Measurements from ENCODE around the gene ARHGAP10.
"Not testable (repeated sequence)": the region's sequence is repeated elsewhere in the genome, so short reads cannot be mapped to it uniquely, and the experiment has no call there.

The ARHGAP10 gene

GRCh38 chr4:147901916-147902315 is 170.0 kb downstream of the ARHGAP10 start:
- no peaks in the 10 kb centered on the region for H3K9me3 ChIP-seq (ENCODE audit: low read depth, low read length)
- TF ChIP-seq POLR2AphosphoS5 (IDR thresholded peaks at IDR 0.05; ENCODE audit: borderline replicate concordance, low read depth, low read length) (no peak), EZH2 (IDR thresholded peaks at IDR 0.05) (no peak), FOXP2 (optimal IDR thresholded peaks at IDR 0.05; ENCODE audit: control extremely low read depth, extremely low read length, insufficient read depth) (no peak)
- DNase-seq (ENCODE audit: low read depth, low spot score): no peak
- no peaks in the 10 kb centered on the region for H3K36me3 ChIP-seq (ENCODE audit: insufficient read depth, low read length)
- H3K9ac ChIP-seq (ENCODE audit: insufficient read length): no peak overlapping the region
- no peak overlapping the region for H3K27ac ChIP-seq
- no peak overlapping the region for H3K4me3 ChIP-seq

GRCh38 chr4:147909225-147909624 is 177.3 kb downstream of the ARHGAP10 start:
- no peaks in the 10 kb centered on the region for H3K9me3 ChIP-seq (ENCODE audit: low read depth, low read length)
- TF ChIP-seq POLR2AphosphoS5 (IDR thresholded peaks at IDR 0.05; ENCODE audit: borderline replicate concordance, low read depth, low read length) (no peak), EZH2 (IDR thresholded peaks at IDR 0.05) (no peak), FOXP2 (optimal IDR thresholded peaks at IDR 0.05; ENCODE audit: control extremely low read depth, extremely low read length, insufficient read depth) (no peak)
- no peak overlapping the region for H3K27ac ChIP-seq
- H3K9ac ChIP-seq (ENCODE audit: insufficient read length): no peak overlapping the region
- H3K4me3 ChIP-seq: no peak overlapping the region
- H3K36me3 ChIP-seq (ENCODE audit: insufficient read depth, low read length): no peaks in the 10 kb centered on the region
- DNase-seq (ENCODE audit: low read depth, low spot score): no peak

DNA sequence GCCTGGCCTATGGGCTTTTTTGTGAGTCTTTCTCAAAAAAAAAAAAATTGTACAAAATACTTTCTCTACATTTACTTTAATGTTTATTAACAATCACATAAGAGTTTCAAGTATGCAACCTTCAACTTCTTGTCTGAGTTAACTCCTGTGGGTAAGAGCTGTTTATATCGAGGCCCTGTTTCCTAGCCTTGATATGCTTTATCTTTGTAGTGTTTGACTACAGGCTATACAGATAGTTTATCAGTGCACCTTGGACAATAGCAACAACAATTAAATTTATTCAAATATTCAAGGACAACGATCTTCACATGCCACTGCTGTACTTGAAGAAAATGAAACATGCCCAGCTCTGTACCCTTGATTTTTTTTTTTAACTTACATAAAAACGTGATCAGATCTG is 178.4 kb downstream of the ARHGAP10 start:
- no peaks in the 10 kb centered on the region for H3K9me3 ChIP-seq (ENCODE audit: low read depth, low read length)
- H3K9ac ChIP-seq (ENCODE audit: insufficient read length): no peak overlapping the region
- H3K4me3 ChIP-seq: no peak overlapping the region
- H3K36me3 ChIP-seq (ENCODE audit: insufficient read depth, low read length): 0 out of 2 replicates have a peak, but pooled peaks cover 4% of the 10 kb centered on the region
- no peak overlapping the region for H3K27ac ChIP-seq
- TF ChIP-seq POLR2AphosphoS5 (IDR thresholded peaks at IDR 0.05; ENCODE audit: borderline replicate concordance, low read depth, low read length) (no peak), FOXP2 (optimal IDR thresholded peaks at IDR 0.05; ENCODE audit: control extremely low read depth, extremely low read length, insufficient read depth) (no peak), EZH2 (IDR thresholded peaks at IDR 0.05) (no peak)
- no peak for DNase-seq (ENCODE audit: low read depth, low spot score)

DNA sequence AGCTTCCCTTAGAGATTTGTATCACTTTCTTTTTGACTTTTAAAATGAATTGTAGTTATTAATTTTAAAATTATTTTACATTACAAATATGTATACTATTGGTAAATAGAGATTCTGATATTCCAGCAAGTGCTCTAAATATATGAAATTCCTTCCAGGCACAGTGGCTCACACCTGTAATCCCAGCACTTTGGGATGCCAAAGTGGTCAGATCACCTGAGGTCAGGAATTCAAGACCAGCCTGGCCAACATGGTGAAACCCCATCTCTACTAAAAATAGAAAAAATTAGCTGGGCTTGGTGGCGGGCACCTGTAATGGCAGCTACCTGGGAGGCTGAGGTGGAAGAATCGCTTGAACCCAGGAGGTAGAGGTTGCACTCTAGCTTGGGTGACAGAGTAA is 180.2 kb downstream of the ARHGAP10 start:
- H3K4me3 ChIP-seq; H3K9me3 ChIP-seq (ENCODE audit: low read depth, low read length); H3K9ac ChIP-seq (ENCODE audit: insufficient read length); H3K27ac ChIP-seq; H3K36me3 ChIP-seq (ENCODE audit: insufficient read depth, low read length); DNase-seq (ENCODE audit: low read depth, low spot score): not testable (repeated sequence)

- no peak for DNase-seq (ENCODE audit: low read depth, low spot score)
- no peaks in the 10 kb centered on the region for H3K9me3 ChIP-seq (ENCODE audit: low read depth, low read length)
- no peak overlapping the region for H3K4me3 ChIP-seq
- TF ChIP-seq FOXP2 (optimal IDR thresholded peaks at IDR 0.05; ENCODE audit: control extremely low read depth, extremely low read length, insufficient read depth) (no peak), POLR2AphosphoS5 (IDR thresholded peaks at IDR 0.05; ENCODE audit: borderline replicate concordance, low read depth, low read length) (no peak), EZH2 (IDR thresholded peaks at IDR 0.05) (no peak)
- no peak overlapping the region for H3K27ac ChIP-seq
- no peak overlapping the region for H3K9ac ChIP-seq (ENCODE audit: insufficient read length)
- H3K36me3 ChIP-seq (ENCODE audit: insufficient read depth, low read length): 0 out of 2 replicates have a peak, but pooled peaks cover 4% of the 10 kb centered on the region
Measured at GRCh38 chr4:147913137-147913536, 181.2 kb downstream of the ARHGAP10 start.

GRCh38 chr4:147916351-147916750 is 184.5 kb downstream of the ARHGAP10 start:
- no peak overlapping the region for H3K9ac ChIP-seq (ENCODE audit: insufficient read length)
- H3K27ac ChIP-seq: no peak overlapping the region
- H3K9me3 ChIP-seq (ENCODE audit: low read depth, low read length): no peaks in the 10 kb centered on the region
- TF ChIP-seq FOXP2 (optimal IDR thresholded peaks at IDR 0.05; ENCODE audit: control extremely low read depth, extremely low read length, insufficient read depth) (no peak), EZH2 (IDR thresholded peaks at IDR 0.05) (no peak), POLR2AphosphoS5 (IDR thresholded peaks at IDR 0.05; ENCODE audit: borderline replicate concordance, low read depth, low read length) (no peak)
- DNase-seq (ENCODE audit: low read depth, low spot score): no peak
- H3K36me3 ChIP-seq (ENCODE audit: insufficient read depth, low read length): 0 out of 2 replicates have a peak, but pooled peaks cover 4% of the 10 kb centered on the region
- H3K4me3 ChIP-seq: no peak overlapping the region

DNA sequence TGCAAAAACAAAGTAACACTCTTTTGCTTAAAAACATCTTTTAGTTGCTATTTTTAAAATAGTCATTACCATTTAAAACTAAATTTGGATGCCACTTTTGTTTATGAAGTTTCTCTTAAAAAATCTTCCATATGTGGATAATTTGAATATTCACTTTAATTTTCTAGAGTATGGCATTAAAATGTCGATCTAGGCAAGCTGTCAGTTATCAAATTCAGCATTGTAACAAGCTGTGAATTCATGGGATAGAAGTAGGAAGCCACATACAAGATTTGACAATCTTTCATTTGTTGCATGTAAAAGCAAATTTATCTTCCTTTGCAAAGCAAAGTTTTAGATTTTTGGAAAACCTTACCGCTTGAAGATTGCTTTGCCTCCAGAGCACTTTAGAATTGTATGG is 191.5 kb downstream of the ARHGAP10 start:
- TF ChIP-seq EZH2 (IDR thresholded peaks at IDR 0.05) (no peak), POLR2AphosphoS5 (IDR thresholded peaks at IDR 0.05; ENCODE audit: borderline replicate concordance, low read depth, low read length) (no peak), FOXP2 (optimal IDR thresholded peaks at IDR 0.05; ENCODE audit: control extremely low read depth, extremely low read length, insufficient read depth) (no peak)
- Histone ChIP-seq H3K4me3 (peak overlapping the region; percentile 9; the same call in 1 of the 2 replicates), H3K9ac (ENCODE audit: insufficient read length) (no peak overlapping the region), H3K27ac (peak overlapping the region; percentile 27), H3K9me3 (ENCODE audit: low read depth, low read length) (no peaks in the 10 kb centered on the region), H3K36me3 (ENCODE audit: insufficient read depth, low read length) (no peaks in the 10 kb centered on the region)
- no peak for DNase-seq (ENCODE audit: low read depth, low spot score)

DNA sequence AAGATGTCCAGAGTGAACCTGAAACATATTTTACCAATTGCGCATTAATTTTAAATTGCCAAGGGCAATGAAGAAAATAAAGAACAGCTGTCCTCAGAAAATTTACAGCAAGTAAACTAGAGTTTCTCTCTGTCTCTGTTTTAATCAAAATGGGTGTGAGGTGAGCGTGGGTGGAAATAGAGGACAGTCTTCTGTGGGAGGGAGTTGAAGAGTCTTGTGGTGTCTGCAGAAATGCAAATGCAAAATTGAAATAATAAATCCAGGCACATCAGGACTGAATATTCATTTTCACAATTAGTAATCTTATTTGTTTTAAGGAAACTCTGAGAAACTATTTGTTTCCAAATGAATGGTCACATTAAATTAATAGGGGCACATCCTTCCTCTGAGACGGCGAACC is 192.0 kb downstream of the ARHGAP10 start:
- TF ChIP-seq POLR2AphosphoS5 (IDR thresholded peaks at IDR 0.05; ENCODE audit: borderline replicate concordance, low read depth, low read length) (no peak), EZH2 (IDR thresholded peaks at IDR 0.05) (no peak), FOXP2 (optimal IDR thresholded peaks at IDR 0.05; ENCODE audit: control extremely low read depth, extremely low read length, insufficient read depth) (no peak)
- Histone ChIP-seq H3K4me3 (peak overlapping the region; percentile 9; the same call in 1 of the 2 replicates), H3K9ac (ENCODE audit: insufficient read length) (no peak overlapping the region), H3K27ac (peak overlapping the region; percentile 27), H3K36me3 (ENCODE audit: insufficient read depth, low read length) (no peaks in the 10 kb centered on the region), H3K9me3 (ENCODE audit: low read depth, low read length) (no peaks in the 10 kb centered on the region)
- no peak for DNase-seq (ENCODE audit: low read depth, low spot score)
